Measurements from ENCODE around the gene ANO3. TPM values are rescaled to one million over a fixed set of nuclear protein-coding genes. Genes with fewer than 3 reads are reported as not detected.

The ANO3 gene
- polyA plus RNA-seq, 3 donors: not detected

DNA sequence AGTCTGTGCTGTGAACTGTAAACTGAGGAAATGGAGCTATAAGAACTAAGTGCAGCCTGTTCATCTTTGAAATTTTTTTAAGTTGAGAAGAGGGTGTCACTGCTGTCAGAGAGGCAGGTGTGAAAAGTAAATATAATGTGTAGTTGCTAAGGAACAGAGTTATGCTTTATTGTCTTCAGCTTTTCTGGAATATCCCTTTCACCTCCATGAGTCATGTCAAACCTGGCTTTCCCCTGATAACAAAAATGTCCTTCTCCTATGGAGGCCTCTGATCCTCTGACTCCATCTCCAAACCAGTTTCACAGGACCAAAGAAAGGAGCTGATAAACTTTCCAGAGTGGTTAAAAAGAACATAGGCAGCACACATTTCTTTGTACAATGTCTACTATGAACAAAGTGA, 252.9 kb downstream of the ANO3 start:
- intact Hi-C loops (cut with micrococcal nuclease): no loop called here

DNA sequence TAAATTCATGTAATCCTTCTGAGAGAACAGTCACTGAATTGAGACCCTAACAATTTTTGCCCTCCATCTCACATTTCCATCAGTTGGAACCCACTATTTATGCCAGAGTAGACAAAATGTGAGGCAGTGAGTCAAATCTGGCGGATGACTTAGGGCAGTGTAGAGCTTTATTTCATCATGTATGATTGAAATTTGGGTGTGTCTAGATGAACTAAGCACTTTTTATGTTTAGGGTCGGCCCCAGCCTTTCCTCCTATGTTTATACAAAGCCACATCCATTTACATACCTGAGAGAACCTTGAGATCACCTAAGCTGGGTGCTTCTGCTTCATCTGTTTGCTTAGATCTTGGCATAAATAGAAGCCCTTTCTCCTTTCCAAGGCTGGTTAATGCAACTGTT, 255.1 kb downstream of the ANO3 start:
- H3K4me1 Mint-ChIP-seq: no peaks in the 10 kb centered on the region
- no CpG with 5 or more reads among the region's 2 CpGs for WGBS (ENCODE audit: insufficient coverage)
- Histone ChIP-seq H3K9me3 (replicated peaks in 1 of 2; ENCODE audit: control insufficient read depth in 1 of 2, insufficient read depth in 1 of 2, low read length in 2 of 2) (peaks cover 0 to 11% of the 10 kb centered on the region in 2 donors), H3K79me2 (ENCODE audit: insufficient read depth, low read length) (no peaks in the 10 kb centered on the region), H2AFZ (ENCODE audit: insufficient read depth, low read depth, low read length, poor library complexity, severe bottlenecking) (no peak overlapping the region), H3K4me3 (replicated peaks in 1 of 3; ENCODE audit: low read depth in 2 of 3, low read length in 3 of 3) (no peak overlapping the region), H3K36me3 (replicated peaks in 1 of 2; ENCODE audit: control insufficient read depth in 1 of 2, insufficient read depth in 2 of 2, low read length in 2 of 2) (no peaks in the 10 kb centered on the region), H3K4me1 (ENCODE audit: control insufficient read depth in 1 of 2, insufficient read depth in 2 of 2, low read length in 2 of 2) (no peaks in the 10 kb centered on the region), H3K9ac (ENCODE audit: insufficient read depth, low read length, poor library complexity, severe bottlenecking) (no peak overlapping the region), H3K27me3 (ENCODE audit: control insufficient read depth in 2 of 2, insufficient read depth in 2 of 2, low read length in 2 of 2) (no peaks in the 10 kb centered on the region), H3K27ac (ENCODE audit: low read depth in 1 of 2, low read length in 2 of 2) (no peak overlapping the region), H3K4me2 (replicated peaks; ENCODE audit: extremely low read depth, low read length, poor library complexity, severe bottlenecking) (no peak overlapping the region), H4K20me1 (ENCODE audit: insufficient read depth, low read length) (no peaks in the 10 kb centered on the region)
- H3K9me3 Mint-ChIP-seq: peaks cover 2 to 14% (median 6%) of the 10 kb centered on the region in 7 donors
- H3K4me3 Mint-ChIP-seq: no peak overlapping the region
- H3K36me3 Mint-ChIP-seq: no peaks in the 10 kb centered on the region
- no peak for DNase-seq
- intact Hi-C loops (cut with micrococcal nuclease): no loop called here
- no peaks in the 10 kb centered on the region for H3K27me3 Mint-ChIP-seq (ENCODE audit: low read depth in 3 of 3)
- TF ChIP-seq, protein P1, sequence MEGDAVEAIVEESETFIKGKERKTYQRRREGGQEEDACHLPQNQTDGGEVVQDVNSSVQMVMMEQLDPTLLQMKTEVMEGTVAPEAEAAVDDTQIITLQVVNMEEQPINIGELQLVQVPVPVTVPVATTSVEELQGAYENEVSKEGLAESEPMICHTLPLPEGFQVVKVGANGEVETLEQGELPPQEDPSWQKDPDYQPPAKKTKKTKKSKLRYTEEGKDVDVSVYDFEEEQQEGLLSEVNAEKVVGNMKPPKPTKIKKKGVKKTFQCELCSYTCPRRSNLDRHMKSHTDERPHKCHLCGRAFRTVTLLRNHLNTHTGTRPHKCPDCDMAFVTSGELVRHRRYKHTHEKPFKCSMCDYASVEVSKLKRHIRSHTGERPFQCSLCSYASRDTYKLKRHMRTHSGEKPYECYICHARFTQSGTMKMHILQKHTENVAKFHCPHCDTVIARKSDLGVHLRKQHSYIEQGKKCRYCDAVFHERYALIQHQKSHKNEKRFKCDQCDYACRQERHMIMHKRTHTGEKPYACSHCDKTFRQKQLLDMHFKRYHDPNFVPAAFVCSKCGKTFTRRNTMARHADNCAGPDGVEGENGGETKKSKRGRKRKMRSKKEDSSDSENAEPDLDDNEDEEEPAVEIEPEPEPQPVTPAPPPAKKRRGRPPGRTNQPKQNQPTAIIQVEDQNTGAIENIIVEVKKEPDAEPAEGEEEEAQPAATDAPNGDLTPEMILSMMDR (IDR thresholded peaks at IDR 0.05): no peak
- H3K27ac Mint-ChIP-seq: no peak overlapping the region

More for the DNA sequence above, 252.9 kb downstream of the ANO3 start:
- Histone ChIP-seq H3K27me3 (ENCODE audit: control insufficient read depth in 2 of 2, insufficient read depth in 2 of 2, low read length in 2 of 2) (no peaks in the 10 kb centered on the region), H3K9ac (ENCODE audit: insufficient read depth, low read length, poor library complexity, severe bottlenecking) (no peak overlapping the region), H4K20me1 (ENCODE audit: insufficient read depth, low read length) (no peaks in the 10 kb centered on the region), H3K36me3 (replicated peaks in 1 of 2; ENCODE audit: control insufficient read depth in 1 of 2, insufficient read depth in 2 of 2, low read length in 2 of 2) (no peaks in the 10 kb centered on the region), H3K27ac (ENCODE audit: low read depth in 1 of 2, low read length in 2 of 2) (no peak overlapping the region), H3K4me3 (replicated peaks in 1 of 3; ENCODE audit: low read depth in 2 of 3, low read length in 3 of 3) (no peak overlapping the region), H3K79me2 (ENCODE audit: insufficient read depth, low read length) (no peaks in the 10 kb centered on the region), H3K4me2 (replicated peaks; ENCODE audit: extremely low read depth, low read length, poor library complexity, severe bottlenecking) (no peak overlapping the region), H2AFZ (ENCODE audit: insufficient read depth, low read depth, low read length, poor library complexity, severe bottlenecking) (no peak overlapping the region), H3K4me1 (ENCODE audit: control insufficient read depth in 1 of 2, insufficient read depth in 2 of 2, low read length in 2 of 2) (no peaks in the 10 kb centered on the region), H3K9me3 (replicated peaks in 1 of 2; ENCODE audit: control insufficient read depth in 1 of 2, insufficient read depth in 1 of 2, low read length in 2 of 2) (no peaks in the 10 kb centered on the region)
- Mint-ChIP-seq H3K27ac (no peak overlapping the region), H3K9me3 (peaks cover 0 to under 1% (median 0%) of the 10 kb centered on the region in 7 donors), H3K4me1 (no peaks in the 10 kb centered on the region), H3K4me3 (no peak overlapping the region), H3K27me3 (ENCODE audit: low read depth in 3 of 3) (no peaks in the 10 kb centered on the region), H3K36me3 (no peaks in the 10 kb centered on the region)
- TF ChIP-seq, protein P1 (IDR thresholded peaks at IDR 0.05): no peak
- no peak for DNase-seq
